Upper lobe of right lung (tissue), 1 donor: ENCODE measurements around the gene CDHR1. TPM values are rescaled to one million over a fixed set of nuclear protein-coding genes. Genes with fewer than 3 reads are reported as not detected.

Experiments
- ATAC-seq: fragments of 200-7000 bp; cut with Tn5 transposase; one replicate; pipeline ENCODE4 v1.9.1; 2020; ENCODE audit warnings: mild to moderate bottlenecking, moderate library complexity
- DNase-seq: peaks from one replicate; pipeline ENCODE4 v3.0.0-alpha.2; 2020
- H3K27ac ChIP-seq: fragments of 200-600 bp; one replicate; pipeline ENCODE4 v1.8.0; 2022
- H3K27me3 ChIP-seq: fragments of 200-600 bp; one replicate; pipeline ENCODE4 v1.8.0; 2022; ENCODE audit warnings: mild to moderate bottlenecking
- H3K36me3 ChIP-seq: fragments of 200-600 bp; one replicate; pipeline ENCODE4 v1.8.0; 2022
- H3K4me1 ChIP-seq: fragments of 200-600 bp; one replicate; pipeline ENCODE4 v1.8.0; 2022
- H3K4me3 ChIP-seq: fragments of 200-600 bp; one replicate; pipeline ENCODE4 v1.8.0; 2022; ENCODE audit warnings: mild to moderate bottlenecking
- H3K9me3 ChIP-seq: fragments of 200-600 bp; one replicate; pipeline ENCODE4 v1.8.0; 2022
- CTCF ChIP-seq: fragments of 200-600 bp; IDR thresholded peaks from one replicate; pipeline ENCODE4 v1.8.0; 2022; ENCODE audit warnings: antibody characterized with exemption
- intact Hi-C: fragments of 100-400 bp; cut with DNase I; formaldehyde crosslinking; loops from one replicate; pipeline ENCODE4 v1.11.0; 2022
- total RNA-seq: library from RNA; stranded (reverse); fragmentation: NEBNext Ultra II Directional; extraction: Animal tissue kit (Norgen Biotek cat#: 25700); gene quantifications from one replicate; pipeline ENCODE4 v1.2.1, GENCODE V29; 2021
- donor health status: DM: no; HTN: yes; CAD: no; lungs with severe emphysema.

The CDHR1 gene
- total RNA-seq, 1 donor from 2014 or later = 0.35 TPM

GRCh38 chr10:84204122-84204521, 9.8 kb downstream of the CDHR1 start:
- intact Hi-C loops = no loop called here
- Histone ChIP-seq H3K9me3 (no peaks in the 10 kb centered on the region), H3K27ac (no peak overlapping the region), H3K4me3 (no peak overlapping the region), H3K36me3 (no peaks in the 10 kb centered on the region), H3K27me3 (peaks cover 14% of the 10 kb centered on the region), H3K4me1 (no peaks in the 10 kb centered on the region)
- DNase-seq (no peak), ATAC-seq (peak; percentile 15)
- peak; percentile 21 for TF ChIP-seq CTCF

- no peak for DNase-seq
- intact Hi-C loops = no loop called here
Observed at GRCh38 chr10:84204610-84205009, 10.3 kb downstream of the CDHR1 start.

GRCh38 chr10:84205049-84205852, 10.9 kb downstream of the CDHR1 start:
- ATAC-seq (peak; percentile 71), DNase-seq (no peak)
- TF ChIP-seq CTCF = peak; percentile 66
- H3K27me3 ChIP-seq = peaks cover 14% of the 10 kb centered on the region
- H3K27ac ChIP-seq = no peak overlapping the region
- no peak overlapping the region for H3K4me3 ChIP-seq
- no peaks in the 10 kb centered on the region for H3K4me1 ChIP-seq
- no peaks in the 10 kb centered on the region for H3K36me3 ChIP-seq
- no peaks in the 10 kb centered on the region for H3K9me3 ChIP-seq
- intact Hi-C loops = no loop called here

More at GRCh38 chr10:84204610-84205009, 10.3 kb downstream of the CDHR1 start:
- H3K27me3 ChIP-seq = peaks cover 14% of the 10 kb centered on the region
- no peaks in the 10 kb centered on the region for H3K36me3 ChIP-seq
- H3K4me3 ChIP-seq = no peak overlapping the region
- H3K27ac ChIP-seq = no peak overlapping the region
- no peaks in the 10 kb centered on the region for H3K4me1 ChIP-seq
- no peak for ATAC-seq
- no peaks in the 10 kb centered on the region for H3K9me3 ChIP-seq
- TF ChIP-seq CTCF = no peak

- no peak overlapping the region for H3K4me3 ChIP-seq
- H3K27me3 ChIP-seq = peaks cover 14% of the 10 kb centered on the region
- H3K4me1 ChIP-seq = no peaks in the 10 kb centered on the region
- no peak for ATAC-seq
- TF ChIP-seq CTCF = no peak
- DNase-seq = peak; percentile 15
- no peaks in the 10 kb centered on the region for H3K9me3 ChIP-seq
- no peaks in the 10 kb centered on the region for H3K36me3 ChIP-seq
- no peak overlapping the region for H3K27ac ChIP-seq
- intact Hi-C loops = no loop called here
Observed at GRCh38 chr10:84205853-84206525, 11.7 kb downstream of the CDHR1 start.

- intact Hi-C loops = no loop called here
- DNase-seq = no peak
- H3K4me1 ChIP-seq = no peaks in the 10 kb centered on the region
Observed at GRCh38 chr10:84208023-84208422, 13.7 kb downstream of the CDHR1 start.

More at GRCh38 chr10:84208023-84208422, 13.7 kb downstream of the CDHR1 start:
- Histone ChIP-seq H3K27me3 (peaks cover 14% of the 10 kb centered on the region), H3K4me3 (no peak overlapping the region), H3K27ac (no peak overlapping the region), H3K9me3 (no peaks in the 10 kb centered on the region), H3K36me3 (no peaks in the 10 kb centered on the region)
- no peak for TF ChIP-seq CTCF
- no peak for ATAC-seq
